A673 (cell line): Measurements from ENCODE around the gene CCDC85C. TPM values are rescaled to one million over a fixed set of nuclear protein-coding genes. Genes with fewer than 3 reads are reported as not detected.
"Not testable (repeated sequence)": the region's sequence is repeated elsewhere in the genome, so short reads cannot be mapped to it uniquely, and the experiment has no call there.

Experiments
- BruUV-seq: library from RNA; stranded (reverse); fragments of 400-500 nt; replicated peaks from 2 replicates; lab custom pipeline; 2021; lab: Mats Ljungman, UMichigan
- CTCF ChIA-PET: fragments of 300-600 bp; sonication (Branson Sonifier 250); formaldehyde crosslinking; loops from one replicate; lab custom pipeline; 2022; ENCODE audit warnings: antibody characterized with exemption; lab: Charles Lee
- POLR2A ChIA-PET: fragments of 300-600 bp; sonication (Branson Sonifier 250); formaldehyde crosslinking; loops from one replicate; lab custom pipeline; 2022; ENCODE audit warnings: antibody characterized with exemption; ENCODE audit not compliant: low non-redundant PET; lab: Charles Lee
- DNase-seq: peaks from one replicate; pipeline ENCODE4 v3.0.0-alpha.2; 2015; ENCODE audit warnings: low spot score
- H3K27ac ChIP-seq: fragments of 200-600 bp; sonication (generic); 2 replicates; pipeline ENCODE4 v1.5.1; 2016; ENCODE audit warnings: mixed run types, low read depth, mild to moderate bottlenecking, mixed read lengths, antibody characterized with exemption, low read length; ENCODE audit not compliant: poor library complexity, severe bottlenecking
- H3K27me3 ChIP-seq: fragments of 200-600 bp; sonication (generic); replicated peaks from 2 replicates; pipeline ENCODE4 v1.6.1; 2017; ENCODE audit warnings: mixed run types, low read depth, mild to moderate bottlenecking, mixed read lengths, antibody characterized with exemption, low read length; ENCODE audit not compliant: insufficient read depth, poor library complexity
- H3K36me3 ChIP-seq: fragments of 200-600 bp; sonication (generic); 2 replicates; pipeline ENCODE4 v1.6.1; 2016; ENCODE audit warnings: mixed run types, mild to moderate bottlenecking, mixed read lengths, antibody characterized with exemption, low read length; ENCODE audit not compliant: insufficient read depth, poor library complexity, severe bottlenecking
- H3K4me1 ChIP-seq: fragments of 200-600 bp; sonication (generic); 2 replicates; pipeline ENCODE4 v1.6.1; 2017; ENCODE audit warnings: mixed run types, mild to moderate bottlenecking, mixed read lengths, antibody characterized with exemption, low read length; ENCODE audit not compliant: insufficient read depth, poor library complexity, severe bottlenecking
- H3K4me3 ChIP-seq: fragments of 200-600 bp; sonication (generic); 2 replicates; pipeline ENCODE4 v1.5.1; 2016; ENCODE audit warnings: low read depth, mixed run types, mild to moderate bottlenecking, mixed read lengths, low read length; ENCODE audit not compliant: poor library complexity, severe bottlenecking
- H3K9me3 ChIP-seq: fragments of 200-600 bp; sonication (generic); 2 replicates; pipeline ENCODE4 v1.6.1; 2016; ENCODE audit warnings: mixed run types, low read depth, mild to moderate bottlenecking, mixed read lengths, antibody characterized with exemption, low read length; ENCODE audit not compliant: poor library complexity, severe bottlenecking
- CTCF ChIP-seq: fragments of 300-800, 200-600 bp; sonication (generic); conservative IDR thresholded peaks from 2 replicates; pipeline ENCODE4 v1.5.1; 2017; ENCODE audit warnings: low read depth, mild to moderate bottlenecking, antibody characterized with exemption, low read length, moderate library complexity, mixed read lengths
- EZH2 ChIP-seq: fragments of 200-600 bp; sonication (generic); IDR thresholded peaks from 2 replicates; pipeline ENCODE4 v1.6.1; 2017; ENCODE audit warnings: borderline replicate concordance, low read depth, mild to moderate bottlenecking, mixed read lengths, antibody characterized with exemption, low read length; ENCODE audit not compliant: poor library complexity, severe bottlenecking
- intact Hi-C: fragments of 100-400 bp; cut with micrococcal nuclease; formaldehyde crosslinking; loops from one replicate; pipeline ENCODE4 v1.10.0; 2022; ENCODE audit not compliant: unreplicated experiment
- total RNA-seq: library from RNA; stranded (reverse); gene quantifications from 2 replicates; pipeline ENCODE4 v1.2.3, GENCODE V29; 2021

Gene CCDC85C
- total RNA-seq, 1 experiment from 2014 or later: 24.6 TPM

DNA sequence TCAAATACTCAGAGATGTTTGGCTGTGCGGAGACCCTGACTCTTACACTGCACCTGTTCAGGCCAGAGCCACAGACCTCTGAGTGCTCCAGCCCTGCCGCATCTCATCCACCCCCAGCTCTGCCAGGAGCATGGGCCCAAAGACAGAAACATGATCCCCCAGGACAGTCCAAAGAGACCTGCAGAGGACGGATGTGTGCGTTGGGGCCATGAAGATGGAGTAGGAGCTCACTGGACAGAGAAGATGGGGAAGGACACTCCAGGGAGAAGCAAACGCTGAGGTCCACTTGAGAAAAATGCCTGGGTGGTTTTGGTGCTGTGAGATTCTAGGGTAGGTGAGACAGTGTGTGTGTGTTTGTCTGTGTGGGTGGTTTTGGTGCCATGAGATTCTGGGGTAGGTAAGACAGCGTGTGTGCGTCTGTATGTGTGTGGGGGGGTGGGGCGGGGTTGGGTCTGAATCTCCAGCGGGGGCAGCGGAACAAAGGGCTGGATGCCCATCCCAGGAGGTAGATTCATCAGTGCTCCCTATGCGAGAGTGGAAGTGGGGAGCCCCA is 40.1 kb upstream of the CCDC85C start:
- Histone ChIP-seq H3K9me3 (no peaks in the 10 kb centered on the region), H3K36me3 (no peaks in the 10 kb centered on the region), H3K4me3 (no peak overlapping the region), H3K27ac (no peak overlapping the region), H3K4me1 (no peaks in the 10 kb centered on the region), H3K27me3 (peaks cover 17% of the 10 kb centered on the region)
- POLR2A ChIA-PET: no interaction called here
- TF ChIP-seq CTCF (no peak), EZH2 (no peak)
- DNase-seq: no peak
- CTCF ChIA-PET: no interaction called here
- intact Hi-C loops: no loop called here
- no TSS peak for BruUV-seq

DNA sequence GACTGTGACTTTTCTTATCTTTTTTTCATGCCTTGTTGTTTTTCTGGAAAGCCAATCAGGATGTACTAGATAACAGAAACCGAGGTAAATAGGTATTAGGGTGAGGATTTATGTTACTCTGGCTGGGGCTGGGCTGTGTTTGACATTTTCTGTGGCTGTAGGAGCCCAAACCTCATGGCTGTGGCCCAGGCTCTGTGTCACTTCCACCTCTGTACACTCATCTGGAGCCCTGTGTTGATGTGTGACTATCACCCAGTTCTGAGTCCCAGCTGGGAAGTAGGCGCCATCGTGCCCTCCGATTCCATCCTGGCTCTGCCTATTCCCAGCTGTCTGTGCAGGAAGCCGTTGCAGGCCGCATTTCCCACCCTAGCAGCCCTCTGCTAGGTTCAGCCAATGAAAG is 39.3 kb upstream of the CCDC85C start:
- Histone ChIP-seq H3K9me3 (no peaks in the 10 kb centered on the region), H3K27me3 (peaks cover 17% of the 10 kb centered on the region), H3K4me3 (no peak overlapping the region), H3K4me1 (no peaks in the 10 kb centered on the region), H3K27ac (no peak overlapping the region), H3K36me3 (no peaks in the 10 kb centered on the region)
- ChIA-PET CTCF (no interaction called here), POLR2A (no interaction called here)
- no peak for DNase-seq
- no peak for TF ChIP-seq CTCF
- no peak for TF ChIP-seq EZH2
- intact Hi-C loops: no loop called here
- BruUV-seq: no TSS peak

- POLR2A ChIA-PET, H3K4me1 ChIP-seq: not testable (repeated sequence)
Observed at GRCh38 chr14:99642771-99643170, 38.8 kb upstream of the CCDC85C start.

GRCh38 chr14:99637624-99638023 is 33.6 kb upstream of the CCDC85C start:
- Histone ChIP-seq H3K9me3 (no peaks in the 10 kb centered on the region), H3K36me3 (no peaks in the 10 kb centered on the region), H3K4me3 (no peak overlapping the region), H3K27me3 (no peaks in the 10 kb centered on the region), H3K27ac (no peak overlapping the region), H3K4me1 (no peaks in the 10 kb centered on the region)
- TF ChIP-seq CTCF: no peak
- no peak for TF ChIP-seq EZH2
- ChIA-PET POLR2A (no interaction called here), CTCF (no interaction called here)
- BruUV-seq: no TSS peak
- intact Hi-C loops: no loop called here
- DNase-seq: no peak

More at GRCh38 chr14:99642771-99643170, 38.8 kb upstream of the CCDC85C start:
- intact Hi-C loops, DNase-seq, CTCF ChIA-PET, H3K4me3 ChIP-seq, H3K36me3 ChIP-seq, H3K9me3 ChIP-seq, H3K27ac ChIP-seq, BruUV-seq: not testable (repeated sequence)
- peaks cover 17% of the 10 kb centered on the region for H3K27me3 ChIP-seq
